Urinary bladder (tissue), 4 donors: ENCODE data around the gene ZGLP1. TPM values are rescaled to one million over a fixed set of nuclear protein-coding genes. Genes with fewer than 3 reads are reported as not detected.

ENCODE experiments used
- DNase-seq: peaks from one replicate; pipeline ENCODE4 v3.0.0-alpha.2; 2015; ENCODE audit errors: extremely low spot score
- H3K27ac ChIP-seq: one replicate; pipeline ENCODE4 v1.5.1; 2013; ENCODE audit warnings: low read depth, mild to moderate bottlenecking, moderate library complexity
- H3K36me3 ChIP-seq: one replicate; pipeline ENCODE4 v1.6.1; 2013; ENCODE audit warnings: mild to moderate bottlenecking, moderate library complexity; ENCODE audit not compliant: insufficient read depth
- H3K4me1 ChIP-seq: one replicate; pipeline ENCODE4 v1.6.1; 2013; ENCODE audit warnings: mild to moderate bottlenecking, moderate library complexity; ENCODE audit not compliant: insufficient read depth
- H3K4me3 ChIP-seq: one replicate; pipeline ENCODE4 v1.5.1; 2013; ENCODE audit warnings: low read depth, low read length
- WGBS: extraction: QIAGEN DNeasy Blood & Tissue Kit; methylation state at CpG from one replicate; pipeline ENCODE4 v1.1.7; 2013; 5-methylcytosine and 5-hydroxymethylcytosine counted together
- polyA plus RNA-seq: library from polyadenylated mRNA; stranded (reverse); fragments of 200-250 nt; gene quantifications from one replicate; pipeline ENCODE4 v1.2.3, GENCODE V29; 2013
- total RNA-seq: library from RNA; depleted of rRNA; stranded (reverse); fragments of >200 nt; gene quantifications from one replicate; pipeline ENCODE4 v1.2.3, GENCODE V29; 2014
- donor health status: healthy with polysubstance abuse.
- donor health status: healthy.

The ZGLP1 gene
- total and polyA plus RNA-seq, 2 donors = 1.1 to 3.4 TPM

DNA sequence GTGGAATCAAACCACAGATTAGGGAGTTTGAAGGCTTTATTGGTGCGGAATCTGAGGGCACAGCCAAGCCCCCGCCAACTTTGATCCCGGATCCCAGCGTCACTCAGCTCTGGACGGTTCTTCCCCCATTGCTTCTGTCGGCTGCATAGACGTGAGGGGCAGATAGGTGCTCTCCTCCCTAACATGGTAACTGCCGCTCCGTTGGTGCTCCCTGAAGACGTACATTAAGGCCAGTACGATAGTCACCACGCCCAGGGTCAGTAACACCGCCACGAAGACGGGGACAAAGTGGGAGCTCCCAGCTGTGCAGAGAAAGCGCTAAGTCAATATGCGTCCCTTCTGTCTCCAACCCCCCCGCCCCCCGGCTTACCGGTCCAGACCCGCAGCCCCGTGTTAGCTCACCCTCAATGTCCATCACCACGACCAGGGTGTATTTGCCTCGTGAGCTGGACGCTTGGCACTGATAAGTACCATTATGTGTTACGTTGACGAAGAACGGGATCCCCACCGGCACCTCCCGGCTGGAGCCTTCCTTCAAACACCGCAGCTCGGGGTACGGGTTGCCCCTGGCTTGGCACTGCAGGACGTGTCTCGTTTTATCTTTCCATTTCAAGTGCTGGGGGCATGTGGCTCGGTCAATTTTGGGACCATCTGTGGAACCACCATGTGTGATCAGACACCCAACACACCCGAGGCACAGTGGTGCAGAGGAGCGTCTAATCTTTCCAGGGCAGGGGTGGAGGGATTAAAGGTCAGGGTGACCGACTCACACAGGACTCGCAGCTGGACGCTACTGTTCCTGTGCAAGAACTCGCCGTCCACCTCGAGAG lies 24.4 kb upstream of the ZGLP1 start:
- Histone ChIP-seq H3K27ac (no peak overlapping the region), H3K4me3 (peak overlapping the region; percentile 49), H3K4me1 (no peaks in the 10 kb centered on the region), H3K36me3 (no peaks in the 10 kb centered on the region)
- no peak for DNase-seq
- 7% methylated on average over 44 of the region's 44 CpGs for WGBS

DNA sequence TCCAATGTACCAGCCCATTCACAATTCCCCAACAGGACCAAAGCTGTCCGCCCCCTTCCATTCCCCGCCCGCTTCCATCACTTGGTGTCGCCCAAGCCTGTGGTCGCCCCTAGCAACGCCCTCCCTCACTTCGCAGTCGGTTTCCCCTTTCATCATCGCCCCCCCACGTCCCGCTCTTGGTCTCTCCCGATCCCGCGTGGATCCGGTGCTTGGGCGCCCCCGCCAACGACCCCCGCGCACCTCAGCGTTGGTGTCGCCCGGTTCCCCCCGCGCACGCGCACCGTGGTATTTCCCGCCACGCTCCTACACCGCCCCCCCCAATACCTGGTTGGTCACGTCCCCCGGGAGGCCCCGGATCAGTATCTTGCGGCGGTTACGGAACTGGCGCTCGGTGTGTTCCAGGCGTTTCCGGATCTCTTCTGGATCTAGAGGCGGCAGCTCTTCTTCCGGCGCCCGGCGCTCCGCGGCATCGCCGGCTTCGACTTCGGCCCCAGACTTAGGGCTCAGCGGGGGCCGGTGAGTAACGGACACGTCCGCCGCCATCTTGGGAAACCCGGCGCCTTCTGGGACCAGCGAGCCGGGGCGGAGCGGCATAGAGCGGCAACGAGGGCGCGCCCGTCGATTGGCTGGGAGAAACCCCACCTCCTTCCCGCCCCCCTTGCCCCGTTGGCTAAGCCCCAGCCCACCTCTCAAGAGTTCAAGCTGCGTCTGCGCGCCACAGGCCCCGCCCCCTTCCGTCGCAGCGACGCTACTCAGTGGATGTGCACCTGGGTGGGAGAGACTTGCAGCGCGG lies 23.5 kb upstream of the ZGLP1 start, which contains the start of gene RAVER1:
RAVER1 (minus strand) TSS at position 565 of the 793 bp plus-strand sequence; CDS start at position 543, 22 bp downstream.
- WGBS = under 1% methylated on average over 82 of the region's 82 CpGs
- Histone ChIP-seq H3K4me1 (no peaks in the 10 kb centered on the region), H3K27ac (peak within 1 kb of the TSS; percentile 82), H3K4me3 (peak within 1 kb of the TSS; percentile 67), H3K36me3 (no peaks in the 10 kb centered on the region)
- peak; percentile 91 for DNase-seq

- WGBS = 31% methylated on average over 18 of the region's 18 CpGs
- Histone ChIP-seq H3K4me1 (no peaks in the 10 kb centered on the region), H3K4me3 (peak overlapping the region; percentile 67), H3K27ac (no peak overlapping the region), H3K36me3 (no peaks in the 10 kb centered on the region)
- DNase-seq = no peak
Observed at GRCh38 chr19:10332158-10332964, 22.7 kb upstream of the ZGLP1 start.

DNA sequence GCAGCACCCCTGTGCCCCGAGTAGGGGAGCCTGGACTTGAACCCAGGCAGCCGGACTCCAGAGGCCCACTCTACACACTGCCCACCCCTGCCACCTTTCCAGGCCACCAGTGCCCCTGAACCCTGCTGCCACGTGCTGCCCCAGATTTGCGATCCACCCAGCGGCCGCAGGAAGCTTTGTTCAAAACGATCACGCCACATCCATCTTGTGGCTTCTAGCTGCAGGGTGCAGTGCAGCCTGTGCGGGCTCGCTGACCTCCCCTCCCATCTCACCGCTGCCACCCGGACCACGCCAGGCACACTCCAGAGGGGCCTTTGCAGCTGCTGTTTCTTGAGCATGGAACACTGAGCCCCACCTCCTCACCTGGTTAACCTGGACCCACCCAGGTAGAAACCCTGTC lies 19.9 kb upstream of the ZGLP1 start:
- no peak for DNase-seq
- Histone ChIP-seq H3K27ac (no peak overlapping the region), H3K36me3 (no peaks in the 10 kb centered on the region), H3K4me1 (no peaks in the 10 kb centered on the region), H3K4me3 (no peak overlapping the region)
- 94% methylated on average over 13 of the region's 13 CpGs for WGBS

- Histone ChIP-seq H3K4me3 (no peak overlapping the region), H3K4me1 (no peaks in the 10 kb centered on the region), H3K27ac (no peak overlapping the region), H3K36me3 (no peaks in the 10 kb centered on the region)
- WGBS = 95% methylated on average over 41 of the region's 41 CpGs
- DNase-seq = no peak
Observed at GRCh38 chr19:10328558-10329429, 19.2 kb upstream of the ZGLP1 start.

GRCh38 chr19:10327793-10328192 lies 18.2 kb upstream of the ZGLP1 start:
- 87% methylated on average over 7 of the region's 7 CpGs for WGBS
- Histone ChIP-seq H3K4me1 (no peaks in the 10 kb centered on the region), H3K4me3 (no peak overlapping the region), H3K27ac (no peak overlapping the region), H3K36me3 (no peaks in the 10 kb centered on the region)
- no peak for DNase-seq

- Histone ChIP-seq H3K36me3 (peaks cover 3% of the 10 kb centered on the region), H3K27ac (no peak overlapping the region), H3K4me1 (no peaks in the 10 kb centered on the region), H3K4me3 (no peak overlapping the region)
- 93% methylated on average over 8 of the region's 8 CpGs for WGBS
- no peak for DNase-seq
Observed at GRCh38 chr19:10325732-10326131, 16.1 kb upstream of the ZGLP1 start.

GRCh38 chr19:10321874-10322835 lies 12.5 kb upstream of the ZGLP1 start:
- no peak for DNase-seq
- H3K36me3 ChIP-seq = peaks cover 5% of the 10 kb centered on the region
- no peak overlapping the region for H3K4me3 ChIP-seq
- H3K4me1 ChIP-seq = no peaks in the 10 kb centered on the region
- 90% methylated on average over 19 of the region's 19 CpGs for WGBS
- no peak overlapping the region for H3K27ac ChIP-seq

DNA sequence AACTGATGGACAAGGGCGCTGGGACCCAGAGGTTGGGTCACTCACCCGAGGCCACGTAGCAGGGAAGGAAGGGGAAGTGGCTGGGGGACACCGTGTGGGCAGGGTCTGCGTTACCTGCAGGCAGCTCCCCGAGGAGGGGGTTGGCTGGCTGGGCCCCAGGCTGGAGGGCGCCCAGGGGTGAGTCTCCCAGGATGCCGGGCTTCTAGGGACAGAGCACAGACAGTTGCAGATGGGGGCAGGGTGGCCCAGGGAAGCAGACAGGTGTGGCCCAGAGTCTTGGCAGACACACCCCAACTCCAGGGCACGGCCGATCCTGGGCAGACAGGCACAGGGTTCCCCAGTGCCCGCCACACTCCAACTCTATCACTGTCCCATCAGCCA lies 11.8 kb upstream of the ZGLP1 start:
- Histone ChIP-seq H3K36me3 (peaks cover 5% of the 10 kb centered on the region), H3K4me1 (no peaks in the 10 kb centered on the region), H3K4me3 (no peak overlapping the region), H3K27ac (no peak overlapping the region)
- no peak for DNase-seq
- WGBS = 89% methylated on average over 11 of the region's 11 CpGs

- DNase-seq = no peak
- H3K36me3 ChIP-seq = peaks cover 5% of the 10 kb centered on the region
- WGBS = 93% methylated on average over 32 of the region's 32 CpGs
- H3K4me1 ChIP-seq = no peaks in the 10 kb centered on the region
- no peak overlapping the region for H3K27ac ChIP-seq
- no peak overlapping the region for H3K4me3 ChIP-seq
Observed at GRCh38 chr19:10320602-10321416, 11.2 kb upstream of the ZGLP1 start.
